IPS DF 19.7 (cell line): Measurements from ENCODE around the gene CA6.
"Not testable (repeated sequence)": the region's sequence is repeated elsewhere in the genome, so short reads cannot be mapped to it uniquely, and the experiment has no call there.

Source experiments
- DNase-seq: peaks from one replicate; pipeline ENCODE4 v3.0.0-alpha.2; 2013; ENCODE audit warnings: low read depth, low spot score

CA6 gene

GRCh38 chr1:8945568-8945967, at the start of gene CA6:
Gene CA6 (plus strand): TSS chr1:8945868. CDS start chr1:8945887, 19 bp downstream.
- DNase-seq: no peak

GRCh38 chr1:8896775-8897174, 48.9 kb upstream of the CA6 start:
- not testable (repeated sequence) for DNase-seq

- not testable (repeated sequence) for DNase-seq
These were observed 48.2 kb upstream of the CA6 start for GRCh38 chr1:8897505-8897904.

- DNase-seq: not testable (repeated sequence)
These were observed 47.2 kb upstream of the CA6 start for GRCh38 chr1:8898418-8898817.

- DNase-seq: no peak
These were observed 46.6 kb upstream of the CA6 start for GRCh38 chr1:8899046-8899445.

- not testable (repeated sequence) for DNase-seq
These were observed 45.0 kb upstream of the CA6 start for GRCh38 chr1:8900684-8901083.

GRCh38 chr1:8902765-8903164, 42.9 kb upstream of the CA6 start:
- no peak for DNase-seq

- no peak for DNase-seq
These were observed 42.3 kb upstream of the CA6 start for GRCh38 chr1:8903410-8903809.

GRCh38 chr1:8903908-8904650, 41.6 kb upstream of the CA6 start:
- no peak for DNase-seq

GRCh38 chr1:8905582-8906191, 40.0 kb upstream of the CA6 start:
- DNase-seq: no peak

- no peak for DNase-seq
These were observed 37.1 kb upstream of the CA6 start for GRCh38 chr1:8908388-8909151.

- DNase-seq: no peak
These were observed 35.3 kb upstream of the CA6 start for GRCh38 chr1:8910331-8910730.

GRCh38 chr1:8910914-8911313, 34.8 kb upstream of the CA6 start:
- DNase-seq: no peak

- no peak for DNase-seq
These were observed 34.0 kb upstream of the CA6 start for GRCh38 chr1:8911416-8912309.

- no peak for DNase-seq
These were observed 32.2 kb upstream of the CA6 start for GRCh38 chr1:8913457-8913856.

GRCh38 chr1:8914466-8914865, 31.2 kb upstream of the CA6 start:
- DNase-seq: no peak

- no peak for DNase-seq
These were observed 30.2 kb upstream of the CA6 start for GRCh38 chr1:8915446-8915845.

GRCh38 chr1:8917536-8917935, 28.1 kb upstream of the CA6 start:
- not testable (repeated sequence) for DNase-seq

GRCh38 chr1:8922962-8923361, 22.7 kb upstream of the CA6 start:
- no peak for DNase-seq

GRCh38 chr1:8925406-8925805, 20.3 kb upstream of the CA6 start:
- DNase-seq: no peak

- no peak for DNase-seq
These were observed 19.7 kb upstream of the CA6 start for GRCh38 chr1:8925960-8926359.
